Glutamatergic neuron (in vitro differentiated cells): ENCODE data around the gene MKS1. TPM values are rescaled to one million over a fixed set of nuclear protein-coding genes. Genes with fewer than 3 reads are reported as not detected.
A peak's percentile ranks its signal among the peaks of the same experiment; 100 is the strongest.

ENCODE experiments used
- DNase-seq: peaks from one replicate; pipeline ENCODE4 v3.0.0; 2022
- H3K27ac Mint-ChIP-seq: one replicate; pipeline ENCODE4 v1.8.0; 2020; ENCODE audit warnings: mild to moderate bottlenecking, mixed read lengths, inconsistent platforms; ENCODE audit not compliant: unreplicated experiment
- H3K27me3 Mint-ChIP-seq: one replicate; pipeline ENCODE4 v1.8.0; 2020; ENCODE audit warnings: mild to moderate bottlenecking, moderate library complexity, mixed read lengths, inconsistent platforms; ENCODE audit not compliant: unreplicated experiment
- H3K36me3 Mint-ChIP-seq: one replicate; pipeline ENCODE4 v1.8.0; 2020; ENCODE audit warnings: mild to moderate bottlenecking, mixed read lengths, inconsistent platforms; ENCODE audit not compliant: unreplicated experiment
- H3K4me1 Mint-ChIP-seq: one replicate; pipeline ENCODE4 v1.8.0; 2020; ENCODE audit warnings: mild to moderate bottlenecking, low read depth, mixed read lengths, inconsistent platforms; ENCODE audit not compliant: unreplicated experiment
- H3K4me3 Mint-ChIP-seq: one replicate; pipeline ENCODE4 v1.8.0; 2020; ENCODE audit warnings: mild to moderate bottlenecking, mixed read lengths, inconsistent platforms; ENCODE audit not compliant: unreplicated experiment
- H3K9me3 Mint-ChIP-seq: one replicate; pipeline ENCODE4 v1.8.0; 2020; ENCODE audit warnings: mild to moderate bottlenecking, moderate library complexity, mixed read lengths, inconsistent platforms; ENCODE audit not compliant: unreplicated experiment
- CTCF ChIP-seq: fragments of 200-600 bp; sonication (generic); IDR thresholded peaks from one replicate; pipeline ENCODE4 v1.5.0; 2021; ENCODE audit not compliant: partially characterized antibody, unreplicated experiment
- total RNA-seq: library from RNA; stranded (reverse); fragmentation: NEBNext Ultra II Directional; extraction: Animal tissue kit (Norgen Biotek cat#: 25700); gene quantifications from one replicate; pipeline ENCODE4 v1.2.1, GENCODE V29; 2021; ENCODE audit not compliant: unreplicated experiment

MKS1 gene
- total RNA-seq, 1 donor from 2014 or later = 41.8 TPM

GRCh38 chr17:58158181-58158580 lies 60.9 kb downstream of the MKS1 start:
- no peak for TF ChIP-seq CTCF
- H3K27ac Mint-ChIP-seq = no peak overlapping the region
- H3K9me3 Mint-ChIP-seq = no peaks in the 10 kb centered on the region
- DNase-seq = no peak
- no peak overlapping the region for H3K4me3 Mint-ChIP-seq
- H3K36me3 Mint-ChIP-seq = peaks cover 9% of the 10 kb centered on the region
- peaks cover 12% of the 10 kb centered on the region for H3K27me3 Mint-ChIP-seq
- peaks cover 4% of the 10 kb centered on the region for H3K4me1 Mint-ChIP-seq

GRCh38 chr17:58156839-58157803 lies 61.9 kb downstream of the MKS1 start:
- no peaks in the 10 kb centered on the region for H3K9me3 Mint-ChIP-seq
- peak overlapping the region; percentile 93 for H3K4me3 Mint-ChIP-seq
- H3K36me3 Mint-ChIP-seq = peaks cover 9% of the 10 kb centered on the region
- peaks cover 4% of the 10 kb centered on the region for H3K4me1 Mint-ChIP-seq
- H3K27ac Mint-ChIP-seq = no peak overlapping the region
- TF ChIP-seq CTCF = no peak
- peak; percentile 59 for DNase-seq
- peaks cover 12% of the 10 kb centered on the region for H3K27me3 Mint-ChIP-seq

Other genes with a start within 250 kb of the MKS1 start
- gene VEZF1, start 231.0 kb downstream of the MKS1 start, total RNA-seq = 88.3 TPM
- gene SRSF1, start 212.0 kb downstream of the MKS1 start, total RNA-seq = 227 TPM
- 80.4 TPM for gene DYNLL2, start 135.8 kb downstream of the MKS1 start, total RNA-seq
- not detected for gene OR4D1, start 70.9 kb downstream of the MKS1 start, total RNA-seq
- not detected for gene OR4D2, start 52.3 kb downstream of the MKS1 start, total RNA-seq
- not detected for gene EPX, start 26.5 kb downstream of the MKS1 start, total RNA-seq
- not detected for gene LPO, start 19.3 kb upstream of the MKS1 start, total RNA-seq
- not detected for gene MPO, start 61.7 kb upstream of the MKS1 start, total RNA-seq
- gene TSPOAP1, start 109.5 kb upstream of the MKS1 start, total RNA-seq = 39.7 TPM
- gene SUPT4H1, start 132.9 kb upstream of the MKS1 start, total RNA-seq = 82.1 TPM
- not detected for gene RNF43, start 198.3 kb upstream of the MKS1 start, total RNA-seq